ENCODE measurements around the gene UBE3B. TPM values are rescaled to one million over a fixed set of nuclear protein-coding genes. Genes with fewer than 3 reads are reported as not detected.

UBE3B gene
- total RNA-seq, 4 donors from 2014 or later: 51.0 to 93.5 (median 78.9) TPM

DNA sequence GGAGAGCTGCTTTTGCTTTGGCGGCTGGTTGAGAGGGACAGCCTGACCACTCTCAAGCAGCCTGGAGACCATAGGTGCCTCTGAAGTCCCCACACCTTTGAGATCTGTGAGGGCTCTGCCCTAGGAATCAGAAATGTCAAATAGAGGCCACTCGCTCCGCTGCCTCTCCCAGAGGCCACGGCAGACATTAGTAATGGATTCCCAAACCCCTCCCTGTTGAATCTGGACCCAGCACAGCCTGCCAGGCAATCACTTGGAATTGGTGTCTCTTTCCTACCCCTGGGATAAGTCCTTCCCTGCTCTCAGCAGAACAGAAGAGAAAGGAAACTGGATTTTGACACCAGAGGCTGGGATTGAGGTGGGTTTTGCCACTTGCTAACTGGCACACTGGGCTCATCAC, 70.8 kb downstream of the UBE3B start:
- H3K27me3 ChIP-seq: peaks cover 0 to 39% of the 10 kb centered on the region in 2 donors
- peaks cover 0 to 5% (median 0%) of the 10 kb centered on the region in 3 donors for H3K36me3 ChIP-seq
- H3K4me1 ChIP-seq: peaks cover 0 to 6% (median 0%) of the 10 kb centered on the region in 4 donors
- H3K9me3 ChIP-seq: no peaks in the 10 kb centered on the region
- no peak for DNase-seq (ENCODE audit: low spot score in 2 of 2)
- 50 to 70% methylated on average over 4 of the region's 4 CpGs for WGBS, 2 donors
- no peak overlapping the region for H3K4me3 ChIP-seq
- TF ChIP-seq CTCF (IDR thresholded peaks at IDR 0.05) (no peak), EP300 (IDR thresholded peaks at IDR 0.05) (no peak), POLR2A (IDR thresholded peaks at IDR 0.05) (no peak)
- no peak overlapping the region for H3K27ac ChIP-seq

GRCh38 chr12:109549613-109550270, 72.3 kb downstream of the UBE3B start:
- no peaks in the 10 kb centered on the region for H3K36me3 ChIP-seq
- H3K27ac ChIP-seq: no peak overlapping the region
- no peaks in the 10 kb centered on the region for H3K9me3 ChIP-seq
- peaks cover 0 to 6% (median 0%) of the 10 kb centered on the region in 4 donors for H3K4me1 ChIP-seq
- WGBS, 2 donors: 30 to 39% methylated on average over 15 of the region's 15 CpGs
- DNase-seq (ENCODE audit: low spot score in 2 of 2): no peak
- peaks cover 0 to 39% of the 10 kb centered on the region in 2 donors for H3K27me3 ChIP-seq
- TF ChIP-seq EP300 (IDR thresholded peaks at IDR 0.05) (no peak), POLR2A (IDR thresholded peaks at IDR 0.05) (no peak)
- H3K4me3 ChIP-seq: no peak overlapping the region

- Histone ChIP-seq H3K9me3 (no peaks in the 10 kb centered on the region), H3K4me1 (peaks cover 0 to 2% (median 0%) of the 10 kb centered on the region in 4 donors), H3K27ac (no peak overlapping the region), H3K36me3 (no peaks in the 10 kb centered on the region), H3K27me3 (peaks cover 0 to 39% of the 10 kb centered on the region in 2 donors), H3K4me3 (no peak overlapping the region)
- WGBS, 2 donors: 57 to 63% methylated on average over 12 of the region's 12 CpGs
- no peak for DNase-seq (ENCODE audit: low spot score in 2 of 2)
- TF ChIP-seq EP300 (IDR thresholded peaks at IDR 0.05) (no peak), POLR2A (IDR thresholded peaks at IDR 0.05) (no peak), CTCF (IDR thresholded peaks at IDR 0.05) (no peak)
These were observed 72.8 kb downstream of the UBE3B start for GRCh38 chr12:109550281-109550680.

GRCh38 chr12:109551108-109551507, 73.7 kb downstream of the UBE3B start:
- 88 to 89% methylated on average over 6 of the region's 6 CpGs for WGBS, 2 donors
- H3K9me3 ChIP-seq: no peaks in the 10 kb centered on the region
- H3K4me1 ChIP-seq: no peaks in the 10 kb centered on the region
- peaks cover 0 to 39% of the 10 kb centered on the region in 2 donors for H3K27me3 ChIP-seq
- H3K36me3 ChIP-seq: peaks cover 0 to 7% (median 0%) of the 10 kb centered on the region in 3 donors
- no peak overlapping the region for H3K27ac ChIP-seq
- H3K4me3 ChIP-seq: no peak overlapping the region
- TF ChIP-seq EP300 (IDR thresholded peaks at IDR 0.05) (no peak), CTCF (IDR thresholded peaks at IDR 0.05) (no peak), POLR2A (IDR thresholded peaks at IDR 0.05) (no peak)
- no peak for DNase-seq (ENCODE audit: low spot score in 2 of 2)

DNA sequence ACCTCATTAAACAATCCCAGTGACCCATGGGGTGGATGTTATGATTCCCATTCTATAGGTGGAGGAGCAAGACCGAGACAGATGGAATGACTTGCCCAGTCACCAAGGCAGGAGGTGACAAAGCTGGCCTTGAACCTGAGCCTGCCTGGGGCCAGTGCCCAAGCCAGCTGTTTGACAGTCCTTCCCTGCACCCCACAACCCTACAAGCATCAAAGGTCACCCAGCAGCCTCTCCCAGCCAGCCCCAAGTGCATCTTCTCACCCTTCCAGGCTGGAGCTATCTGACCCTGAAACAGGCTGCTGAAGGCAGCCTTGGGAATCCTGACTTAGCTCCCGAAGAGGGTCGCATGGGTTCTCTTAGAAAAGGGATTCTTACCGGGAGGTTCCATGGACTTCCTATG, 75.5 kb downstream of the UBE3B start:
- Histone ChIP-seq H3K4me3 (no peak overlapping the region), H3K9me3 (no peaks in the 10 kb centered on the region), H3K4me1 (no peaks in the 10 kb centered on the region), H3K27ac (no peak overlapping the region), H3K27me3 (peaks cover 0 to 30% of the 10 kb centered on the region in 2 donors), H3K36me3 (peaks cover 0 to 26% (median 0%) of the 10 kb centered on the region in 3 donors)
- 73 to 80% methylated on average over 4 of the region's 4 CpGs for WGBS, 2 donors
- no peak for DNase-seq (ENCODE audit: low spot score in 2 of 2)
- TF ChIP-seq EP300 (IDR thresholded peaks at IDR 0.05) (no peak), POLR2A (IDR thresholded peaks at IDR 0.05) (no peak), CTCF (IDR thresholded peaks at IDR 0.05) (no peak)
